ENCODE measurements around the gene SRSF4.
"Not testable (repeated sequence)": the region's sequence is repeated elsewhere in the genome, so short reads cannot be mapped to it uniquely, and the experiment has no call there.

The SRSF4 gene

GRCh38 chr1:29223521-29223920 is 41.8 kb upstream of the SRSF4 start:
- no peak for TF ChIP-seq CTCF (IDR thresholded peaks at IDR 0.05; ENCODE audit: extremely low read depth, insufficient read depth, missing control alignments)
- no peak for DNase-seq (ENCODE audit: low spot score)
- in situ Hi-C loops (cut with MboI; ENCODE audit: low pct_unique_long_range_greater_than_20kb, low sequenced_read_pairs, unreplicated experiment): no loop called here

- no peak for DNase-seq (ENCODE audit: low spot score)
- TF ChIP-seq CTCF (IDR thresholded peaks at IDR 0.05; ENCODE audit: extremely low read depth, insufficient read depth, missing control alignments): no peak
- in situ Hi-C loops (cut with MboI; ENCODE audit: low pct_unique_long_range_greater_than_20kb, low sequenced_read_pairs, unreplicated experiment): no loop called here
Observed at GRCh38 chr1:29222686-29223085, 41.0 kb upstream of the SRSF4 start.

DNA sequence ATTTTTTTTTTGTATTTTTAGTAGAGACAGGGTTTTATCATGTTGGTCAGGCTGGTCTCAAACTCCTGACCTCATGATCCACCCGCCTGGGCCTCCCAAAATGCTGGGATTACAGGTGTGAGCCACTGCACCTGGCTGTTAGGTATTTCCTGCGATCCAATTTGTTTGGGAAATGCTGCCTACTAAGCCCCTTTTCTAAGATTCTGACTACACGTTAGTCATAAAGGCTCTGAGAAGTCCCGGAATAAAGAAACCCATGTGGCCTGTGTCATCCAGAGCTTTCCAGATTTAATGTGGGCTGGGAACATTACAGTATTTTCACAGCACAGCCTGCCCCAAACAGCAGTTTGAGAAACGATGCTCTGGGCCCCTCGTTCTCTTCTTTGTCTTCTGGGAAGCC is 40.6 kb upstream of the SRSF4 start:
- DNase-seq (ENCODE audit: low spot score); in situ Hi-C loops (cut with MboI; ENCODE audit: low pct_unique_long_range_greater_than_20kb, low sequenced_read_pairs, unreplicated experiment): not testable (repeated sequence)

DNA sequence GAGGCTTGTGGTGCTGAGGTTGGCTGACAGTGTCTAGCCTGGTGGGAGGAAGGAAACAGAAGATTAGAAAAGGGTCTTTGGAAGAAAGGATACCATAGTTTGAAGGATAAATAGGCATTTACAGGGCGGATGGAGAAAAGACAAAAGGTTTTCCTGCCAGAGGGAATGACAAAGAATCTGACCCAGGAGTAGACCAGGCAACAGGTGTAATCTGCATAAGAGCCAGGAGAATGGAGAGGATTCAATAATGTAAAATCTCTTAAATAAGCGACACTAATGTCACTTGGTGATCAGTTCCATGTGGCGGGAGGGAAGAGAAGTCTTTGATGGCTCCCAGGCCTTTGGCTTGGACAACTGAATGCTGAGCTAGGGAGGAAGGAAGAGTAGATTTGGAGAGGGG is 39.6 kb upstream of the SRSF4 start:
- in situ Hi-C loops (cut with MboI; ENCODE audit: low pct_unique_long_range_greater_than_20kb, low sequenced_read_pairs, unreplicated experiment): no loop called here
- TF ChIP-seq CTCF (IDR thresholded peaks at IDR 0.05; ENCODE audit: extremely low read depth, insufficient read depth, missing control alignments): no peak
- DNase-seq (ENCODE audit: low spot score): no peak

DNA sequence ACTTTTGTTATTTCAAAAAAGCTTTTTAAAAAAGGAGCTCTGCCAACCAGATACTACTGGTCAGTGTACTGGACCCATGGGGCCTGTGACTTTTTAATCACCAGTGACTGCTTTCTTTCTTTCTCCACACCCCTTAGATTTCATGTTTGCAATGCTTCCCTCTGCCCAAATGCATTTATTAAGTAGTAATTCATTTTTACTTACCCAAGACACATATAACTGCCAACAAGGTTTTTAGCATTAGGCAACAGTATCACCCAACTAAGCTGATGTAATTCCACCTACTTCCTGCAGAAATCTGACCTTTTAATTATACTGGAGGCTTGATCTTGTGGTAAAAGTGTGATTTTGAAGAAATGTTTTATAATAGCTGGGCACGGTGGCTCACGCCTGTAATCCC is 36.5 kb upstream of the SRSF4 start:
- in situ Hi-C loops (cut with MboI; ENCODE audit: low pct_unique_long_range_greater_than_20kb, low sequenced_read_pairs, unreplicated experiment): no loop called here
- no peak for TF ChIP-seq CTCF (IDR thresholded peaks at IDR 0.05; ENCODE audit: extremely low read depth, insufficient read depth, missing control alignments)
- DNase-seq (ENCODE audit: low spot score): no peak

DNA sequence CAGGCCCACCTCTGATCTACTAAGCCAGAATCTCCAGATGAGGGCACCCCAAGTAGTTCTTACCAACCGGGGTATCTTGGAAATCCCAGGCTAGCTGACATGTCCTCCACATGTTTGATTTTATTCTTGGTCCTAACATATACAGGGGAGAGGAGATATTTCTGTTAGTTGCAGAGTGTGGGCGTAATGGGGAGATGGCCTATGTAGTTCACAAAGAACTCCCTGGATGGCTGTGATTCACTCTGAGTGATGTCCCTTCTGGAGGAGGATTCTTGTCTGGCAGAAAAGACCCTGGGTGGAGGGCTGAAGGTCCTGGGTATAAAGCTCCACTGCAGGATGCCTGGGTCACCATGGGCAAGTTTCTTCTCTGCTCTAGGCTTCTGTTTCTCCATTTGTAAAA is 35.9 kb upstream of the SRSF4 start:
- no peak for DNase-seq (ENCODE audit: low spot score)
- in situ Hi-C loops (cut with MboI; ENCODE audit: low pct_unique_long_range_greater_than_20kb, low sequenced_read_pairs, unreplicated experiment): no loop called here
- TF ChIP-seq CTCF (IDR thresholded peaks at IDR 0.05; ENCODE audit: extremely low read depth, insufficient read depth, missing control alignments): no peak

DNA sequence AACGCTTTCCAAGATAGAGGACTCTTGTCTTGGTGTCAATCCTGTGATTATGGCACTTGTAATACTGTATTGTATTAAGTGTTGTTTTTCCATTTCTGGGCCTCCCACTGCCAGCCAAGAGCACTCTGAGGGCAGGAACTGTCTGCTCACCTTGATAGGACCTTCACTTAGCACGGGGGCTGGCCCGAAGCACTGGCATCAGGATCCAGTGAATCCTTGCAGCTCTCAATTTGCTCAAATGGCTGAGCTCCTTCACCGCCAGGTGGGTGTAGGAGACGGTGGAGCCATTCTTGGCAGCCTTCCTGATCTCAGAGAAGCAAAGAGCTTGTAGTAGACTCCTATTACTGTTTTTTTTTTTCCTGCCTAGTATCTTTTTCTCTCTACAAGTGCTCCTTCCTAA is 31.4 kb upstream of the SRSF4 start:
- in situ Hi-C loops (cut with MboI; ENCODE audit: low pct_unique_long_range_greater_than_20kb, low sequenced_read_pairs, unreplicated experiment): no loop called here
- no peak for TF ChIP-seq CTCF (IDR thresholded peaks at IDR 0.05; ENCODE audit: extremely low read depth, insufficient read depth, missing control alignments)
- no peak for DNase-seq (ENCODE audit: low spot score)

Measured in GM13977 (cell line).